ENCODE results near the gene ABHD8. TPM values are rescaled to one million over a fixed set of nuclear protein-coding genes. Genes with fewer than 3 reads are reported as not detected.
A peak's percentile ranks its signal among the peaks of the same experiment; 100 is the strongest.

ABHD8 gene
- total and polyA plus RNA-seq, 3 donors from 2014 or later: 27.1 to 70.7 (median 49.1) TPM

DNA sequence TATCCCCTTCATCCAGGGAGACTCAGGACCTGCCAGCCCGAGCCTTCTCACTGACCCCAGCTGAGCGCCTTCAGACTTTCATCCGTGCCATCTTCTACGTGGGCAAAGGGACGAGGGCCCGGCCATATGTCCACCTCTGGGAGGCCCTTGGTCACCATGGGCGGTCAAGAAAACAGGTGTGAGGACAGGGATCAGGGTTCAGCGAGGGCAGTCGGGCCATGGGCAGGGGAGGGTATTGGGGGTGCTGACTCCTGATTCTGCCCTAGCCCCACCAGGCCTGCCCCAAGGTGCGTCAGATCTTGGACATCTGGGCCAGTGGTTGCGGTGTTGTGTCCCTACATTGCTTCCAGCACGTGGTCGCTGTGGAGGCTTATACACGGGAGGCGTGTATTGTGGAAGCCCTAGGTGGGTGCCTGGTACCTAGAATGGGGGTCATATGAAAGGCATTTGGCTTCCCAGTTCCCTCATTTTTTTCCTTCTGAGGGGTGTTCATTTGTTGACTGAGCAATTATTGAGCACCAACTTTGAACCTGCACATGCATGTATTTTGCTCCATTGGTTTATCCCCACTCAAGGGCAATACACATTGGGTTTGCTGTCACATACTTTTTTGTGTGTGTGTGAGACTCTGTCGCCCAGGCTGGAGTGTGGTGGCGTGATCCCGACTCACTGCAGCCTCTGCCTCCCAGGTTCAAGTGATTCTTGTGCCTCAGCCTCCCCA is 17.6 kb downstream of the ABHD8 start:
- TF ChIP-seq, protein P1, sequence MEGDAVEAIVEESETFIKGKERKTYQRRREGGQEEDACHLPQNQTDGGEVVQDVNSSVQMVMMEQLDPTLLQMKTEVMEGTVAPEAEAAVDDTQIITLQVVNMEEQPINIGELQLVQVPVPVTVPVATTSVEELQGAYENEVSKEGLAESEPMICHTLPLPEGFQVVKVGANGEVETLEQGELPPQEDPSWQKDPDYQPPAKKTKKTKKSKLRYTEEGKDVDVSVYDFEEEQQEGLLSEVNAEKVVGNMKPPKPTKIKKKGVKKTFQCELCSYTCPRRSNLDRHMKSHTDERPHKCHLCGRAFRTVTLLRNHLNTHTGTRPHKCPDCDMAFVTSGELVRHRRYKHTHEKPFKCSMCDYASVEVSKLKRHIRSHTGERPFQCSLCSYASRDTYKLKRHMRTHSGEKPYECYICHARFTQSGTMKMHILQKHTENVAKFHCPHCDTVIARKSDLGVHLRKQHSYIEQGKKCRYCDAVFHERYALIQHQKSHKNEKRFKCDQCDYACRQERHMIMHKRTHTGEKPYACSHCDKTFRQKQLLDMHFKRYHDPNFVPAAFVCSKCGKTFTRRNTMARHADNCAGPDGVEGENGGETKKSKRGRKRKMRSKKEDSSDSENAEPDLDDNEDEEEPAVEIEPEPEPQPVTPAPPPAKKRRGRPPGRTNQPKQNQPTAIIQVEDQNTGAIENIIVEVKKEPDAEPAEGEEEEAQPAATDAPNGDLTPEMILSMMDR (IDR thresholded peaks at IDR 0.05): no peak
- no peak for TF ChIP-seq POLR2A (IDR thresholded peaks at IDR 0.05)
- whole genome bisulfite sequencing, 2 donors: 90 to 91% methylated on average over 15 to 18 of the region's 18 CpGs
- Histone ChIP-seq H3K27ac (no peak overlapping the region), H3K4me1 (peaks cover 10% of the 10 kb centered on the region), H3K4me3 (no peak overlapping the region), H3K36me3 (ENCODE audit: low read depth, missing control alignments) (no peaks in the 10 kb centered on the region), H3K9me3 (no peaks in the 10 kb centered on the region), H3K27me3 (no peaks in the 10 kb centered on the region)
- intact Hi-C loops (cut with DNase I; ENCODE audit: low total_unique reads): loop anchor here (10.0 kb wide), 1 partner anchor 221 kb away; no protein-coding TSS in a partner anchor
- no peak for DNase-seq

DNA sequence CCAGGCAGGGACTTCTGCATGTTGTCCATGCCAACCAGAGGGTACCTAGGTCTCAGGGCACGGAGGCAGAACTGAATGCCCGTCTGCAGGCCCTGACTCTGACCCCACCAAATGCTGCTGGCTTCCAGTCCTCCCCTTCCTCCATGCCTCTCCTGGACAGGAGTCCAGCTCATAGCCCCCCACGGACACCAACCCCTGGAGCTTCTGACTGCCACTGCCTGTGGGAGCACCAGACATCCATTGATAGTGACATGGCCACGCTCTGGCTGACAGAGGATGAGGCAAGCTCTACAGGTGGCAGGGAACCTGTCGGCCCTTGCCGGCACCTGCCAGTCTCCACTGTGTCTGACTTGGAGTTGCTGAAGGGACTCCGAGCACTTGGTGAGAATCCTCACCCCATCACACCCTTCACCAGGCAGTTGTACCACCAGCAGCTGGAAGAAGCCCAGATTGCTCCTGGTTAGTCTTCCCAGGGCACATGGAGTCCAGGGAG is 19.7 kb downstream of the ABHD8 start:
- H3K27ac ChIP-seq: no peak overlapping the region
- DNase-seq: no peak
- H3K4me3 ChIP-seq: no peak overlapping the region
- TF ChIP-seq, protein P1 (IDR thresholded peaks at IDR 0.05): no peak
- TF ChIP-seq POLR2A (IDR thresholded peaks at IDR 0.05): no peak
- H3K36me3 ChIP-seq (ENCODE audit: low read depth, missing control alignments): no peaks in the 10 kb centered on the region
- H3K9me3 ChIP-seq: no peaks in the 10 kb centered on the region
- no peaks in the 10 kb centered on the region for H3K27me3 ChIP-seq
- 94% methylated on average over 7 of the region's 7 CpGs; no CpG with 5 or more reads in 1 of the 2 donors for WGBS, 2 donors
- intact Hi-C loops (cut with DNase I; ENCODE audit: low total_unique reads): loop anchor here (10.0 kb wide), 1 partner anchor 219 kb away; no protein-coding TSS in a partner anchor
- peaks cover 10% of the 10 kb centered on the region for H3K4me1 ChIP-seq

DNA sequence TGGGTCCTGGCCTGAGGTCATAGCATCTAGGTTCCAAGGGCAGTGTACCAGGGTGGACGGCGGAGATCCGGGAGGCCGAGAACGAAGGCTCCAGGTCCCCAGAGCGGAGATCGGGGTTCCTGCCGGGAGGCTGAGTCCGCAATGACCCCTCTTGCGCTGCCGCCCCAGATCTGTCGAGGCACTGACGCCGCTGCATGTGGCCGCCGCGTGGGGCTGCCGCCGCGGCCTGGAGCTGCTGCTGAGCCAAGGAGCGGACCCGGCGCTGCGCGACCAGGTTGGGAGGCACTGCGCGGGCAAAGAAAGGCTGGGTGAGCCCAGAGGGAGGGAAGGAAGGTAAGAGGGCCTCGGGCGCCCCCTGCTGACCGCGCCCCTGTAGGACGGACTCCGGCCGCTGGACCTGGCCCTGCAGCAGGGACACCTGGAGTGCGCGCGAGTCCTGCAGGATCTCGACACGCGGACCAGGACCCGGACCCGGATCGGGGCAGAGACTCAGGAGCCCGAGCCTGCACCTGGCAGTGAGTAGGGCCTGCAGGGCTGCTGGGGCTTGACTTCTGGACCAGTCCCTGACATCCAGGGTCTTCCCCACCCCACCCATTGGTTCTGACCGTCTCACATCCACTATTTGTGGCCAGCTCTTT is 20.6 kb downstream of the ABHD8 start:
- 2 to 6% methylated on average over 5 to 44 of the region's 45 CpGs for WGBS, 2 donors
- DNase-seq: peak; percentile 91
- H3K9me3 ChIP-seq: no peaks in the 10 kb centered on the region
- no peak for TF ChIP-seq POLR2A (IDR thresholded peaks at IDR 0.05)
- TF ChIP-seq, protein P1 (IDR thresholded peaks at IDR 0.05): peak; percentile 73 to 92 (median 88)
- no peaks in the 10 kb centered on the region for H3K27me3 ChIP-seq
- no peaks in the 10 kb centered on the region for H3K36me3 ChIP-seq (ENCODE audit: low read depth, missing control alignments)
- peaks cover 10% of the 10 kb centered on the region for H3K4me1 ChIP-seq
- H3K4me3 ChIP-seq: peak overlapping the region; percentile 9 to 47
- H3K27ac ChIP-seq: no peak overlapping the region
- intact Hi-C loops (cut with DNase I; ENCODE audit: low total_unique reads): loop anchor here (10.0 kb wide), 1 partner anchor 218 kb away; no protein-coding TSS in a partner anchor

DNA sequence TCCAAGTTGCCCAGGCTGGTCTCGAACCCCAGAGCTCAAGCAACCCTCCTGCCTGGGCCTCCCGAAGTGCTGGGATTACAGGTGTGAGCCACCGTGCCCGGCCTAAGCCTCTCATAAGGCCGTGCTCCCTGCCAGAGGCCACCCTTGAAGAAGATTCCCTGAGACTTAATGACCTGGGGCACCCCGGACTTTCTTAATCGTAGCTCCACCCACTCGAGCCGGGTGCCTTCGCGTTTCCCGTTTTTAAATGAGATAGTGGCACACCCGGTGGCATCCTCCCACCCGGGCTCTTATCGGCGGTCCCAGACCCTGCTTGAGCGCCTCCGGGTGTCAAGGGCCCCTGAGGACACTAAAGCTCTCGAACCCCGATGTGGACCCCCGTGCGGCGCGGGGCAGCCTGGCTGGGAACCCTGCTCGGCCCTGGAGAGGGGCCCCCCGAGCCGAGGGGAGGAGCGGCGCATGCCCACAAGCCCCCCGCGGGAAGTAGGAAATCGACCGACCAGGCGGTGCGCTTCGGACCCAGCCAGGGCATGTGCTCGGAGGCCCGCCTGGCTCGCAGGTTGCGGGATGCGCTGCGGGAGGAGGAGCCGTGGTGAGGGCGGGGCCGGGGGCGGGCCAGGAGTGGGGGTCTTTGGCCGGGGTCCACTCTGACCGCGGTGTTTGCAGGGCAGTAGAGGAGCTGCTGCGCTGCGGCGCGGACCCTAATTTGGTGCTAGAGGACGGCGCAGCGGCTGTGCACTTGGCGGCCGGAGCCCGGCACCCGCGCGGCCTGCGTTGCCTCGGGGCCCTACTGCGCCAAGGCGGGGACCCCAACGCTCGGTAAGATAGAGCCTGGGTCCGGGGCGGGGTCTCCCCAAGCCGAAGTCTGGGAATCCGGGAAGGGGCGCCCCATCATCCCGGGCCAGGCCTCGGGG is 21.6 kb downstream of the ABHD8 start, which contains the start of gene ANKLE1:
TSS of gene ANKLE1 (plus strand) at position 511 of the 914 bp plus-strand sequence. CDS start at position 531, 20 bp downstream.
- DNase-seq: no peak

More for the DNA sequence above, 21.6 kb downstream of the ABHD8 start, which contains the start of gene ANKLE1:
- H3K27me3 ChIP-seq: no peaks in the 10 kb centered on the region
- peaks cover 10% of the 10 kb centered on the region for H3K4me1 ChIP-seq
- H3K9me3 ChIP-seq: no peaks in the 10 kb centered on the region
- WGBS, 2 donors: 6 to 13% methylated on average over 17 to 70 of the region's 75 CpGs
- peak within 1 kb of the TSS; percentile 9 to 47 for H3K4me3 ChIP-seq
- no peak within 1 kb of the TSS for H3K27ac ChIP-seq
- TF ChIP-seq POLR2A (IDR thresholded peaks at IDR 0.05): no peak
- TF ChIP-seq, protein P1 (IDR thresholded peaks at IDR 0.05): no peak
- intact Hi-C loops (cut with DNase I; ENCODE audit: low total_unique reads): loop anchor here (10.0 kb wide), 1 partner anchor 217 kb away; no protein-coding TSS in a partner anchor
- H3K36me3 ChIP-seq (ENCODE audit: low read depth, missing control alignments): no peaks in the 10 kb centered on the region

Measured in testis (tissue), 3 donors.